ENCODE results near the gene TRIM42.

The TRIM42 gene

DNA sequence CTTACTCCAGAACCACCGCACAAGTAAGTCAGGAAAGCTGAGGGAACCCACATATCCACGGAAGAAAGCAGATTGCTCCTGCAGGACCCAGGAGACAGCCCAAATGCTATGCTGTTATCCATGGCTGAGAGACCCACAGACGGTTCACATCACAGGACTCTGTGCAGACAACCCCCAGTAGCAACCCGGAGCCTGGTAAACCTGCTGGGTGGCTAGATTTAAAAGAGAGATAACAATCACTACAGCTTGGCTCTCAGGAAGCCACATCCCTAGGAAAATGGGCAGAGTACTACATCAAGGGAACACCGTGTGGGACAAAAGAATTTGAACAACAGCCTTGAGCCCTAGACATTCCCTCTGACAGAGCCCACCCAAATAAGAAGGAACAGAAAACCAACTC lies 13.8 kb upstream of the TRIM42 start:
- Histone ChIP-seq H3K36me3 (ENCODE audit: insufficient read depth, low read length) (no peaks in the 10 kb centered on the region), H3K4me2 (ENCODE audit: low read depth, low read length, poor library complexity, severe bottlenecking) (no peak overlapping the region)

DNA sequence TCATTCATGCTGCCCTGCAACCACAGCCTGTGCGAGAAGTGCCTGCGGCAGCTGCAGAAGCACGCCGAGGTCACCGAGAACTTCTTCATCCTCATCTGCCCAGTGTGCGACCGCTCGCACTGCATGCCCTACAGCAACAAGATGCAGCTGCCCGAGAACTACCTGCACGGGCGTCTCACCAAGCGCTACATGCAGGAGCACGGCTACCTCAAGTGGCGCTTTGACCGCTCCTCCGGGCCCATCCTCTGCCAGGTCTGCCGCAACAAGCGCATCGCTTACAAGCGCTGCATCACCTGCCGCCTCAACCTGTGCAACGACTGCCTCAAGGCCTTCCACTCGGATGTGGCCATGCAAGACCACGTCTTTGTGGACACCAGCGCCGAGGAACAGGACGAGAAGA lies 4.7 kb downstream of the TRIM42 start:
- Histone ChIP-seq H3K9me3 (ENCODE audit: insufficient read depth, low read depth, low read length) (no peaks in the 10 kb centered on the region), H3K4me1 (ENCODE audit: insufficient read depth, low read length, poor library complexity, severe bottlenecking) (no peaks in the 10 kb centered on the region), H3K4me3 (ENCODE audit: low read length, poor library complexity, severe bottlenecking) (no peak overlapping the region), H3K36me3 (ENCODE audit: insufficient read depth, low read length) (no peaks in the 10 kb centered on the region), H3K9me2 (replicated peaks; ENCODE audit: low read depth, low read length) (no peaks in the 10 kb centered on the region), H4K20me1 (ENCODE audit: insufficient read depth, low read length, poor library complexity, severe bottlenecking) (no peaks in the 10 kb centered on the region), H2AFZ (ENCODE audit: low read length) (no peak overlapping the region), H3F3A (ENCODE audit: low read depth) (no peaks in the 10 kb centered on the region), H3K4me2 (ENCODE audit: low read depth, low read length, poor library complexity, severe bottlenecking) (no peak overlapping the region), H3K9ac (ENCODE audit: low read depth, low read length, poor library complexity, severe bottlenecking) (no peak overlapping the region), H3K79me2 (ENCODE audit: insufficient read depth, low read length) (no peaks in the 10 kb centered on the region), H3K27me3 (ENCODE audit: insufficient read depth, low read length, poor library complexity, severe bottlenecking) (no peaks in the 10 kb centered on the region)
- TF ChIP-seq EZH2phosphoT487 (IDR thresholded peaks at IDR 0.05; ENCODE audit: borderline replicate concordance): no peak
- no peak for TF ChIP-seq CTCF (conservative IDR thresholded peaks at IDR 0.05; ENCODE audit: low read length)

More for the DNA sequence above, 13.8 kb upstream of the TRIM42 start:
- H3F3A ChIP-seq (ENCODE audit: low read depth): no peaks in the 10 kb centered on the region
- no peaks in the 10 kb centered on the region for H3K79me2 ChIP-seq (ENCODE audit: insufficient read depth, low read length)
- no peaks in the 10 kb centered on the region for H3K9me3 ChIP-seq (ENCODE audit: insufficient read depth, low read depth, low read length)
- TF ChIP-seq EZH2phosphoT487 (IDR thresholded peaks at IDR 0.05; ENCODE audit: borderline replicate concordance) (no peak), CTCF (conservative IDR thresholded peaks at IDR 0.05; ENCODE audit: low read length) (no peak)
- no peak overlapping the region for H3K4me3 ChIP-seq (ENCODE audit: low read length, poor library complexity, severe bottlenecking)
- no peak overlapping the region for H2AFZ ChIP-seq (ENCODE audit: low read length)
- H3K4me1 ChIP-seq (ENCODE audit: insufficient read depth, low read length, poor library complexity, severe bottlenecking): no peaks in the 10 kb centered on the region
- no peaks in the 10 kb centered on the region for H3K27me3 ChIP-seq (ENCODE audit: insufficient read depth, low read length, poor library complexity, severe bottlenecking)
- no peaks in the 10 kb centered on the region for H3K9me2 ChIP-seq (replicated peaks; ENCODE audit: low read depth, low read length)
- no peak overlapping the region for H3K9ac ChIP-seq (ENCODE audit: low read depth, low read length, poor library complexity, severe bottlenecking)
- H4K20me1 ChIP-seq (ENCODE audit: insufficient read depth, low read length, poor library complexity, severe bottlenecking): no peaks in the 10 kb centered on the region

DNA sequence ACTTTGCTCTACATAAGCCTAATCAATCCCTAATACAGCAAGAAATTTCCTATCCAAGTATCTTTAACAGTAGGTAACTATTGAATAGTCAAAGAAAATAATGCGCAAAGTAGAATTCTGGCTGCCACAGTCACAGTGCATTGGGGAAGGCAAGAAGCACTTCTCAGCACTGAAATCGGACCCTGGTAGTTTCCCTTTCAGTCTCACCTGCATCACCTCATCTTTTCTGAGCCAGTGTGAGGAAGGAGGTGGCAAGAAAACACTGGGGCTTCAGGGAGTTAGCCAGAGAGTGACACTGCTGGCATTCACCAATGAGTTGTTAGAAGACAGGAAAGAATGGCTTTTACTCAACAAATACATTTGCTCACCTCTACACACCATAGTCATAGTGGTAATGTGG lies 8.3 kb downstream of the TRIM42 start:
- Histone ChIP-seq H3K9ac (ENCODE audit: low read depth, low read length, poor library complexity, severe bottlenecking) (no peak overlapping the region), H3K4me1 (ENCODE audit: insufficient read depth, low read length, poor library complexity, severe bottlenecking) (no peaks in the 10 kb centered on the region), H3K9me2 (replicated peaks; ENCODE audit: low read depth, low read length) (no peaks in the 10 kb centered on the region), H3K36me3 (ENCODE audit: insufficient read depth, low read length) (no peaks in the 10 kb centered on the region), H3K9me3 (ENCODE audit: insufficient read depth, low read depth, low read length) (no peaks in the 10 kb centered on the region), H3K4me2 (ENCODE audit: low read depth, low read length, poor library complexity, severe bottlenecking) (no peak overlapping the region), H2AFZ (ENCODE audit: low read length) (no peak overlapping the region), H3K27me3 (ENCODE audit: insufficient read depth, low read length, poor library complexity, severe bottlenecking) (no peaks in the 10 kb centered on the region), H3K79me2 (ENCODE audit: insufficient read depth, low read length) (no peaks in the 10 kb centered on the region), H4K20me1 (ENCODE audit: insufficient read depth, low read length, poor library complexity, severe bottlenecking) (no peaks in the 10 kb centered on the region), H3K4me3 (ENCODE audit: low read length, poor library complexity, severe bottlenecking) (no peak overlapping the region), H3F3A (ENCODE audit: low read depth) (no peaks in the 10 kb centered on the region)
- no peak for TF ChIP-seq EZH2phosphoT487 (IDR thresholded peaks at IDR 0.05; ENCODE audit: borderline replicate concordance)
- no peak for TF ChIP-seq CTCF (conservative IDR thresholded peaks at IDR 0.05; ENCODE audit: low read length)

Data from Loucy (cell line).